NCI-H1092 (cell line): ENCODE data around the gene EPN2.

ENCODE experiments used
- DNase-seq: peaks from one replicate; lab custom pipeline; 2025; lab: John Stamatoyannopoulos, UW

The EPN2 gene

GRCh38 chr17:19381741-19382444 lies 144.7 kb downstream of the EPN2 start:
- DNase-seq, result no peak

DNA sequence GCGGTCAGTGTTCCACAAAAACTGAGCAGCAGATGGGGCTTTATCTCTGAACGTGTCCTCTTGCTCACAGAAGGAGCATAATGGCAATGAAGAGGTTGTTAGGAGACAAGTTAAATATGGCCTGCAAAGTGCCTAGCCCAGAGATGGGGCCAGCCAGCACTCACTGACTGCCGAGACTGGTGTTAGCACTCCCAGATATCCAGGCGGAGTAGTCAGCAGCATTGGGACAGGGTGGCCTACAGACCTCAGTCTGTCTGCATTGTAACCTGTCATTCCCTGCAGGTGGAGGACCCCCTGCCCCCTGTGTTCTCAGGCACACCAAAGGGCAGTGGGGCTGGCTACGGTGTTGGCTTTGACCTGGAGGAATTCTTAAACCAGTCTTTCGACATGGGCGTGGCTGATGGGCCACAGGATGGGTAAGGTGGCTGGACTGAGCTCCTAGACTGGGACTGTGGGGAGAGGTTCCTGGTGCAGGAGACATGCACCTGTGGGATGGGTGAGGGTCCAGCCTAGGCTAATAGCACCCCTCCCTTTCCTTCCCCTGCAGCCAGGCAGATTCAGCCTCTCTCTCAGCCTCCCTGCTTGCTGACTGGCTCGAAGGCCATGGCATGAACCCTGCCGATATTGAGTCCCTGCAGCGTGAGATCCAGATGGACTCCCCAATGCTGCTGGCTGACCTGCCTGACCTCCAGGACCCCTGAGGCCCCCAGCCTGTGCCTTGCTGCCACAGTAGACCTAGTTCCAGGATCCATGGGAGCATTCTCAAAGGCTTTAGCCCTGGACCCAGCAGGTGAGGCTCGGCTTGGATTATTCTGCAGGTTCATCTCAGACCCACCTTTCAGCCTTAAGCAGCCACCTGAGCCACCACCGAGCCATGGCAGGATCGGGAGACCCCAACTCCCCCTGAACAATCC lies 145.6 kb downstream of the EPN2 start:
- DNase-seq, result no peak

- no peak for DNase-seq
These were observed 146.7 kb downstream of the EPN2 start for GRCh38 chr17:19383681-19384470.

- no peak for DNase-seq
These were observed 147.7 kb downstream of the EPN2 start for GRCh38 chr17:19384723-19385391.

GRCh38 chr17:19385521-19385983 lies 148.4 kb downstream of the EPN2 start:
- DNase-seq, result no peak
